Measurements from ENCODE around the gene PLIN4. TPM values are rescaled to one million over a fixed set of nuclear protein-coding genes. Genes with fewer than 3 reads are reported as not detected.

The PLIN4 gene
- total and polyA plus RNA-seq, 9 of the 15 experiments (the other 6 are each of a cell fraction or from before 2014, with no cell fraction given), result 0.04 to 0.16 (median 0.07) TPM; not detected in 3

DNA sequence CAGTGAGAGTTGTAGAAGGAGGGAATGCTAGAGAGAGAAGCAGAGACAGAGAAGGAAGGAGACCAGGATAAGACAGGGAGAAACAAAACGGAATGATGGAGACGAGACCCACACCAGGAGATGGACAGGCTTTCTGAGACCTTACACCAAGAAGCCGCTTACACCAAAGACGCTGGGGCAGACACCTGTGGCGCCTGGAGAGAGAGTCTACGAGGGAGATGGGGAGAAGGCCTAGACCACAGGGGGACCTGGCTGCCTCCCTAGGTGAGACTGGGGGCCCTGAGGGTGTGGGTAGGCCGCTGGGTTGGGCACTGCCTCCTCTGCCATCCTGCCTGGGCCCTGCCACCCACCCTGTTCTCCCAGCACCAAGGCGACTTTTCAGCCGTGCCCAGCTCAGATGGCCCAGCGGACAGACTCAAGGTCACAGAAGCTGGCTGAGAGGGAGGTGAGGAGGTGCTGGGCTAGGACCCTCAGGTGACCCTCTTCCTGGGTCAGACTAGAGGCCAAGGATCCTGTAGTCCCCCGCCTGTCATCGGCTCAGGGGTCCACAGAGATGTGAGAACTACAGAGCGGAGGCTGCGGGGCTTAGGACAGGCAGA lies 11.7 kb upstream of the PLIN4 start (continued):
- TF ChIP-seq, protein P1, sequence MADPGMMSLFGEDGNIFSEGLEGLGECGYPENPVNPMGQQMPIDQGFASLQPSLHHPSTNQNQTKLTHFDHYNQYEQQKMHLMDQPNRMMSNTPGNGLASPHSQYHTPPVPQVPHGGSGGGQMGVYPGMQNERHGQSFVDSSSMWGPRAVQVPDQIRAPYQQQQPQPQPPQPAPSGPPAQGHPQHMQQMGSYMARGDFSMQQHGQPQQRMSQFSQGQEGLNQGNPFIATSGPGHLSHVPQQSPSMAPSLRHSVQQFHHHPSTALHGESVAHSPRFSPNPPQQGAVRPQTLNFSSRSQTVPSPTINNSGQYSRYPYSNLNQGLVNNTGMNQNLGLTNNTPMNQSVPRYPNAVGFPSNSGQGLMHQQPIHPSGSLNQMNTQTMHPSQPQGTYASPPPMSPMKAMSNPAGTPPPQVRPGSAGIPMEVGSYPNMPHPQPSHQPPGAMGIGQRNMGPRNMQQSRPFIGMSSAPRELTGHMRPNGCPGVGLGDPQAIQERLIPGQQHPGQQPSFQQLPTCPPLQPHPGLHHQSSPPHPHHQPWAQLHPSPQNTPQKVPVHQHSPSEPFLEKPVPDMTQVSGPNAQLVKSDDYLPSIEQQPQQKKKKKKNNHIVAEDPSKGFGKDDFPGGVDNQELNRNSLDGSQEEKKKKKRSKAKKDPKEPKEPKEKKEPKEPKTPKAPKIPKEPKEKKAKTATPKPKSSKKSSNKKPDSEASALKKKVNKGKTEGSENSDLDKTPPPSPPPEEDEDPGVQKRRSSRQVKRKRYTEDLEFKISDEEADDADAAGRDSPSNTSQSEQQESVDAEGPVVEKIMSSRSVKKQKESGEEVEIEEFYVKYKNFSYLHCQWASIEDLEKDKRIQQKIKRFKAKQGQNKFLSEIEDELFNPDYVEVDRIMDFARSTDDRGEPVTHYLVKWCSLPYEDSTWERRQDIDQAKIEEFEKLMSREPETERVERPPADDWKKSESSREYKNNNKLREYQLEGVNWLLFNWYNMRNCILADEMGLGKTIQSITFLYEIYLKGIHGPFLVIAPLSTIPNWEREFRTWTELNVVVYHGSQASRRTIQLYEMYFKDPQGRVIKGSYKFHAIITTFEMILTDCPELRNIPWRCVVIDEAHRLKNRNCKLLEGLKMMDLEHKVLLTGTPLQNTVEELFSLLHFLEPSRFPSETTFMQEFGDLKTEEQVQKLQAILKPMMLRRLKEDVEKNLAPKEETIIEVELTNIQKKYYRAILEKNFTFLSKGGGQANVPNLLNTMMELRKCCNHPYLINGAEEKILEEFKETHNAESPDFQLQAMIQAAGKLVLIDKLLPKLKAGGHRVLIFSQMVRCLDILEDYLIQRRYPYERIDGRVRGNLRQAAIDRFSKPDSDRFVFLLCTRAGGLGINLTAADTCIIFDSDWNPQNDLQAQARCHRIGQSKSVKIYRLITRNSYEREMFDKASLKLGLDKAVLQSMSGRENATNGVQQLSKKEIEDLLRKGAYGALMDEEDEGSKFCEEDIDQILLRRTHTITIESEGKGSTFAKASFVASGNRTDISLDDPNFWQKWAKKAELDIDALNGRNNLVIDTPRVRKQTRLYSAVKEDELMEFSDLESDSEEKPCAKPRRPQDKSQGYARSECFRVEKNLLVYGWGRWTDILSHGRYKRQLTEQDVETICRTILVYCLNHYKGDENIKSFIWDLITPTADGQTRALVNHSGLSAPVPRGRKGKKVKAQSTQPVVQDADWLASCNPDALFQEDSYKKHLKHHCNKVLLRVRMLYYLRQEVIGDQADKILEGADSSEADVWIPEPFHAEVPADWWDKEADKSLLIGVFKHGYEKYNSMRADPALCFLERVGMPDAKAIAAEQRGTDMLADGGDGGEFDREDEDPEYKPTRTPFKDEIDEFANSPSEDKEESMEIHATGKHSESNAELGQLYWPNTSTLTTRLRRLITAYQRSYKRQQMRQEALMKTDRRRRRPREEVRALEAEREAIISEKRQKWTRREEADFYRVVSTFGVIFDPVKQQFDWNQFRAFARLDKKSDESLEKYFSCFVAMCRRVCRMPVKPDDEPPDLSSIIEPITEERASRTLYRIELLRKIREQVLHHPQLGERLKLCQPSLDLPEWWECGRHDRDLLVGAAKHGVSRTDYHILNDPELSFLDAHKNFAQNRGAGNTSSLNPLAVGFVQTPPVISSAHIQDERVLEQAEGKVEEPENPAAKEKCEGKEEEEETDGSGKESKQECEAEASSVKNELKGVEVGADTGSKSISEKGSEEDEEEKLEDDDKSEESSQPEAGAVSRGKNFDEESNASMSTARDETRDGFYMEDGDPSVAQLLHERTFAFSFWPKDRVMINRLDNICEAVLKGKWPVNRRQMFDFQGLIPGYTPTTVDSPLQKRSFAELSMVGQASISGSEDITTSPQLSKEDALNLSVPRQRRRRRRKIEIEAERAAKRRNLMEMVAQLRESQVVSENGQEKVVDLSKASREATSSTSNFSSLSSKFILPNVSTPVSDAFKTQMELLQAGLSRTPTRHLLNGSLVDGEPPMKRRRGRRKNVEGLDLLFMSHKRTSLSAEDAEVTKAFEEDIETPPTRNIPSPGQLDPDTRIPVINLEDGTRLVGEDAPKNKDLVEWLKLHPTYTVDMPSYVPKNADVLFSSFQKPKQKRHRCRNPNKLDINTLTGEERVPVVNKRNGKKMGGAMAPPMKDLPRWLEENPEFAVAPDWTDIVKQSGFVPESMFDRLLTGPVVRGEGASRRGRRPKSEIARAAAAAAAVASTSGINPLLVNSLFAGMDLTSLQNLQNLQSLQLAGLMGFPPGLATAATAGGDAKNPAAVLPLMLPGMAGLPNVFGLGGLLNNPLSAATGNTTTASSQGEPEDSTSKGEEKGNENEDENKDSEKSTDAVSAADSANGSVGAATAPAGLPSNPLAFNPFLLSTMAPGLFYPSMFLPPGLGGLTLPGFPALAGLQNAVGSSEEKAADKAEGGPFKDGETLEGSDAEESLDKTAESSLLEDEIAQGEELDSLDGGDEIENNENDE (IDR thresholded peaks at IDR 0.05; ENCODE audit: low read depth, low read length), result no peak
- no peak for TF ChIP-seq ZNF551 (CRISPR knock-in tag; IDR thresholded peaks at IDR 0.05)

Measured in K562 (cell line).